HCT116 (cell line): Measurements from ENCODE around the gene PAPPA2. TPM values are rescaled to one million over a fixed set of nuclear protein-coding genes. Genes with fewer than 3 reads are reported as not detected.

Experiments
- ATAC-seq: fragments of 200-7000 bp; cut with Tn5 transposase; 2 replicates; pipeline ENCODE4 v1.9.1; 2020; ENCODE audit warnings: mild to moderate bottlenecking, moderate library complexity
- BruUV-seq: library from RNA; stranded (reverse); fragments of 400-500 nt; replicated peaks from 2 replicates; lab custom pipeline; 2021; lab: Mats Ljungman, UMichigan
- CTCF ChIA-PET: fragments of 300-600 bp; sonication (Branson Sonifier 250); formaldehyde crosslinking; loops from one replicate; lab custom pipeline; 2021; ENCODE audit warnings: antibody characterized with exemption; lab: Charles Lee
- POLR2A ChIA-PET: fragments of 300-600, 350-600 bp; sonication (Branson Sonifier 250); formaldehyde crosslinking; loops from one replicate; lab custom pipeline; 2021; ENCODE audit warnings: antibody characterized with exemption; lab: Charles Lee
- RAD21 ChIA-PET, 2 experiments: fragments of 300-600 bp; sonication (Branson Sonifier 250); formaldehyde crosslinking; loops; one replicate each; lab custom pipeline; 2023; ENCODE audit warnings: low total read pairs in 2 of 2; ENCODE audit not compliant: uncharacterized antibody in 2 of 2, unreplicated experiment in 2 of 2, low non-redundant PET in 1 of 2; lab: Charles Lee
- DNase-seq: peaks from one replicate; pipeline ENCODE4 v3.0.0-alpha.2; 2010; ENCODE audit warnings: low read depth, low spot score
- H2AFZ ChIP-seq: fragments of 200-600 bp; shearing (Covaris generic), sonication (generic); 2 replicates; pipeline ENCODE4 v1.6.1; 2017; ENCODE audit warnings: low read depth, mixed run types, mixed read lengths, antibody characterized with exemption, low read length; ENCODE audit not compliant: poor library complexity, severe bottlenecking
- H3K27ac ChIP-seq: 2 replicates; pipeline ENCODE4 v1.5.1; 2012; ENCODE audit warnings: low read depth, low read length
- H3K27me3 ChIP-seq: fragments of 200-600 bp; sonication (generic); 2 replicates; pipeline ENCODE4 v1.6.1; 2016; ENCODE audit warnings: mixed run types, low read length, mixed read lengths; ENCODE audit not compliant: insufficient read depth
- H3K36me3 ChIP-seq, 2 experiments: fragments of 200-500 bp in 1 of 2; fragments of 200-600 bp in 1 of 2; sonication (Bioruptor generic) in 1 of 2; sonication (generic) in 1 of 2; 2 replicates each; pipeline versions ENCODE4 v1.5.1 to v1.6.1; 2014 to 2016; ENCODE audit warnings: low read length in 2 of 2, inconsistent platforms in 1 of 2, mixed read lengths in 1 of 2, mixed run types in 1 of 2; ENCODE audit not compliant: insufficient read depth in 2 of 2, control insufficient read depth in 1 of 2
- H3K4me1 ChIP-seq, 2 experiments: fragments of 200-600 bp in 1 of 2; sonication (generic) in 1 of 2; 2 replicates each; pipeline versions ENCODE4 v1.5.1 to v1.6.1; 2012 to 2017; ENCODE audit warnings: low read length in 2 of 2, inconsistent platforms in 1 of 2, mild to moderate bottlenecking in 1 of 2, mixed read lengths in 1 of 2, mixed run types in 1 of 2, moderate library complexity in 1 of 2; ENCODE audit not compliant: insufficient read depth in 2 of 2, control insufficient read depth in 1 of 2
- H3K4me2 ChIP-seq: fragments of 200-600 bp; sonication (generic); 2 replicates; pipeline ENCODE4 v1.6.1; 2017; ENCODE audit warnings: mixed run types, low read length, mixed read lengths
- H3K4me3 ChIP-seq, 2 experiments: fragments of 200-600 bp in 1 of 2; sonication (generic) in 1 of 2; replicated peaks in 1 of 2; 2 replicates each; pipeline ENCODE4 v1.5.1; 2011 to 2016; ENCODE audit warnings: low read length in 2 of 2, control low read depth in 1 of 2, low read depth in 1 of 2, mild to moderate bottlenecking in 1 of 2, mixed read lengths in 1 of 2, mixed run types in 1 of 2
- H3K79me2 ChIP-seq: fragments of 200-600 bp; sonication (generic); 2 replicates; pipeline ENCODE4 v1.6.1; 2017; ENCODE audit warnings: mild to moderate bottlenecking, mixed run types, low read length, moderate library complexity, mixed read lengths; ENCODE audit not compliant: insufficient read depth
- H3K9ac ChIP-seq: fragments of 200-600 bp; sonication (generic); 2 replicates; pipeline ENCODE4 v1.6.1; 2016; ENCODE audit warnings: low read length, mixed read lengths
- H3K9me2 ChIP-seq: fragments of 200-600 bp; sonication (generic), shearing (Covaris generic); 2 replicates; pipeline ENCODE4 v1.6.1; 2017; ENCODE audit warnings: mixed run types, mild to moderate bottlenecking, moderate library complexity; ENCODE audit not compliant: insufficient read depth
- H3K9me3 ChIP-seq, 2 experiments: fragments of 200-500 bp in 1 of 2; fragments of 200-600 bp in 1 of 2; sonication (Bioruptor generic) in 1 of 2; sonication (generic) in 1 of 2; 2 replicates each; pipeline ENCODE4 v1.6.1; 2014 to 2017; ENCODE audit warnings: low read length in 2 of 2, mixed read lengths in 2 of 2, inconsistent platforms in 1 of 2, low read depth in 1 of 2, mild to moderate bottlenecking in 1 of 2, mixed run types in 1 of 2, moderate library complexity in 1 of 2; ENCODE audit not compliant: control insufficient read depth in 1 of 2, insufficient read depth in 1 of 2
- H4K20me1 ChIP-seq: fragments of 200-600 bp; sonication (generic), shearing (Covaris generic); 2 replicates; pipeline ENCODE4 v1.6.1; 2017; ENCODE audit warnings: mixed run types, mild to moderate bottlenecking, moderate library complexity; ENCODE audit not compliant: insufficient read depth
- ATF3 ChIP-seq: IDR thresholded peaks from 2 replicates; pipeline ENCODE4 v1.6.1; 2012
- CBX3 ChIP-seq: IDR thresholded peaks from 2 replicates; pipeline ENCODE4 v1.6.1; 2012; ENCODE audit warnings: low read depth
- ELF1 ChIP-seq: IDR thresholded peaks from 2 replicates; pipeline ENCODE4 v1.6.1; 2012; ENCODE audit warnings: low read depth, borderline replicate concordance
- EZH2 ChIP-seq: fragments of 200-600 bp; sonication (generic); IDR thresholded peaks from 2 replicates; pipeline ENCODE4 v1.6.1; 2017; ENCODE audit warnings: antibody characterized with exemption, mixed run types
- EZH2phosphoT487 ChIP-seq: fragments of 200-600 bp; IDR thresholded peaks from 2 replicates; pipeline ENCODE4 v1.6.1; 2018; ENCODE audit warnings: antibody characterized with exemption, borderline replicate concordance
- FOSL1 ChIP-seq: IDR thresholded peaks from 2 replicates; pipeline ENCODE4 v1.6.1; 2012; ENCODE audit warnings: low read depth
- JUND ChIP-seq: IDR thresholded peaks from 2 replicates; pipeline ENCODE4 v1.6.1; 2012
- POLR2A ChIP-seq: IDR thresholded peaks from 2 replicates; pipeline ENCODE4 v1.7.0; 2011; ENCODE audit warnings: borderline replicate concordance; ENCODE audit not compliant: insufficient read depth, insufficient read length; ENCODE audit errors: extremely low read depth
- RAD21 ChIP-seq: IDR thresholded peaks from 2 replicates; pipeline ENCODE4 v1.6.1; 2012; ENCODE audit warnings: low read depth, mild to moderate bottlenecking
- REST ChIP-seq: IDR thresholded peaks from 2 replicates; pipeline ENCODE4 v1.6.1; 2012; ENCODE audit warnings: low read depth
- SIN3A ChIP-seq: IDR thresholded peaks from 2 replicates; pipeline ENCODE4 v1.6.1; 2012; ENCODE audit warnings: low read depth
- SRF ChIP-seq: IDR thresholded peaks from 2 replicates; pipeline ENCODE4 v1.6.1; 2012; ENCODE audit warnings: low read depth
- TCF7L2 ChIP-seq: IDR thresholded peaks from 2 replicates; pipeline ENCODE4 v1.7.0; 2011; ENCODE audit warnings: borderline replicate concordance, inconsistent platforms; ENCODE audit not compliant: insufficient read depth, insufficient read length; ENCODE audit errors: extremely low read depth
- ZFX ChIP-seq: fragments of 450-650 bp; IDR thresholded peaks from 2 replicates; pipeline ENCODE4 v1.6.1; 2017
- ZNF274 ChIP-seq: fragments of 200-500 bp; sonication (Bioruptor generic); IDR thresholded peaks from 2 replicates; pipeline ENCODE4 v1.6.1; 2014; ENCODE audit warnings: mild to moderate bottlenecking, low read depth, low read length, inconsistent platforms
- intact Hi-C: fragments of 100-400 bp; cut with micrococcal nuclease; formaldehyde crosslinking; loops from 2 replicates; pipeline ENCODE4 v1.10.0; 2022
- total RNA-seq: library from RNA; stranded (reverse); gene quantifications from one replicate; pipeline ENCODE4 v1.2.1, GENCODE V29; 2021; ENCODE audit not compliant: unreplicated experiment

Gene PAPPA2
- total RNA-seq, 1 experiment from 2014 or later = not detected

GRCh38 chr1:176448340-176448739 lies 14.6 kb upstream of the PAPPA2 start:
- Histone ChIP-seq H2AFZ (no peak overlapping the region), H3K9me3 (no peaks in the 10 kb centered on the region), H3K27ac (no peak overlapping the region), H4K20me1 (no peaks in the 10 kb centered on the region), H3K9me2 (no peaks in the 10 kb centered on the region), H3K27me3 (peaks cover 15% of the 10 kb centered on the region; the same call in 1 of the 2 replicates), H3K36me3 (no peaks in the 10 kb centered on the region), H3K4me1 (no peaks in the 10 kb centered on the region), H3K9ac (no peak overlapping the region), H3K79me2 (no peaks in the 10 kb centered on the region), H3K4me3 (no peak overlapping the region), H3K4me2 (no peak overlapping the region)
- TF ChIP-seq SRF (no peak), FOSL1 (no peak), SIN3A (no peak), EZH2 (no peak), JUND (no peak), EZH2phosphoT487 (no peak), ELF1 (no peak), REST (no peak)
- BruUV-seq = no TSS peak
- POLR2A ChIA-PET = no interaction called here
- RAD21 ChIA-PET = no interaction called here
- ATAC-seq (no peak), DNase-seq (no peak)
- CTCF ChIA-PET = no interaction called here
- intact Hi-C loops = no loop called here

GRCh38 chr1:176450526-176450925 lies 12.4 kb upstream of the PAPPA2 start:
- intact Hi-C loops = no loop called here
- ChIA-PET CTCF (no interaction called here), POLR2A (no interaction called here), RAD21 (no interaction called here)
- H3K36me3 ChIP-seq = no peaks in the 10 kb centered on the region
- no peak overlapping the region for H3K4me3 ChIP-seq
- no peaks in the 10 kb centered on the region for H4K20me1 ChIP-seq
- no peak overlapping the region for H2AFZ ChIP-seq
- no peak for DNase-seq
- H3K27me3 ChIP-seq = 0 out of 2 replicates have a peak, but pooled peaks cover 20% of the 10 kb centered on the region
- H3K9me3 ChIP-seq = no peaks in the 10 kb centered on the region
- H3K4me1 ChIP-seq = no peaks in the 10 kb centered on the region
- no TSS peak for BruUV-seq
- no peak overlapping the region for H3K9ac ChIP-seq
- no peak overlapping the region for H3K4me2 ChIP-seq
- no peak overlapping the region for H3K27ac ChIP-seq
- no peak; the same call in 1 of the 2 replicates for ATAC-seq
- no peaks in the 10 kb centered on the region for H3K9me2 ChIP-seq
- no peaks in the 10 kb centered on the region for H3K79me2 ChIP-seq
- TF ChIP-seq ATF3 (no peak), JUND (no peak), CBX3 (no peak), RAD21 (no peak), TCF7L2 (no peak), ZNF274 (no peak), POLR2A (no peak), SRF (no peak), SIN3A (no peak), REST (no peak), ZFX (no peak)
